KMS-11 (cell line): ENCODE results near the gene NKIRAS2.
A peak's percentile ranks its signal among the peaks of the same experiment; 100 is the strongest.

ENCODE experiments used
- H2AFZ ChIP-seq: fragments of 200-600 bp; sonication (generic); 2 replicates; pipeline ENCODE4 v1.6.1; 2016; ENCODE audit warnings: antibody characterized with exemption, mixed run types, low read depth
- H3K27ac ChIP-seq: fragments of 200-600 bp; sonication (generic); 2 replicates; pipeline ENCODE4 v1.6.1; 2016; ENCODE audit warnings: mild to moderate bottlenecking, mixed run types
- H3K27me3 ChIP-seq: fragments of 200-600 bp; sonication (generic); 2 replicates; pipeline ENCODE4 v1.6.1; 2017; ENCODE audit warnings: mild to moderate bottlenecking, low read depth, mixed run types, moderate library complexity; ENCODE audit not compliant: insufficient read depth
- H3K36me3 ChIP-seq: fragments of 200-600 bp; sonication (generic); 2 replicates; pipeline ENCODE4 v1.6.1; 2017; ENCODE audit warnings: mild to moderate bottlenecking, mixed run types; ENCODE audit not compliant: insufficient read depth
- H3K4me1 ChIP-seq: fragments of 200-600 bp; sonication (generic); 2 replicates; pipeline ENCODE4 v1.6.1; 2016; ENCODE audit warnings: mild to moderate bottlenecking, low read depth, mixed run types; ENCODE audit not compliant: poor library complexity, severe bottlenecking
- H3K4me2 ChIP-seq: fragments of 200-600 bp; sonication (generic); 2 replicates; pipeline ENCODE4 v1.7.0; 2016; ENCODE audit warnings: mild to moderate bottlenecking, mixed run types
- H3K4me3 ChIP-seq: fragments of 200-600 bp; sonication (generic); IDR thresholded peaks from 2 replicates; pipeline ENCODE4 v1.6.1; 2017; ENCODE audit warnings: low read depth, low read length, mixed read lengths; ENCODE audit not compliant: insufficient read depth
- H3K79me2 ChIP-seq: fragments of 200-600 bp; sonication (generic); 2 replicates; pipeline ENCODE4 v1.6.1; 2016; ENCODE audit warnings: low read depth, mixed run types; ENCODE audit not compliant: insufficient read depth
- H3K9ac ChIP-seq: fragments of 200-600 bp; sonication (generic); 2 replicates; pipeline ENCODE4 v1.6.1; 2016; ENCODE audit warnings: mild to moderate bottlenecking, mixed run types
- H4K20me1 ChIP-seq: fragments of 200-600 bp; sonication (generic); 2 replicates; pipeline ENCODE4 v1.6.1; 2016; ENCODE audit warnings: mild to moderate bottlenecking, mixed run types; ENCODE audit not compliant: insufficient read depth
- CTCF ChIP-seq: fragments of 200-600 bp; sonication (generic); conservative IDR thresholded peaks from 2 replicates; pipeline ENCODE4 v1.6.1; 2017; ENCODE audit warnings: low read depth, mild to moderate bottlenecking, antibody characterized with exemption, low read length, moderate library complexity, mixed read lengths

The NKIRAS2 gene

GRCh38 chr17:42016411-42016831 is 3.5 kb upstream of the NKIRAS2 start:
- H2AFZ ChIP-seq: peak overlapping the region; percentile 75; the same call in 1 of the 2 replicates
- no peaks in the 10 kb centered on the region for H3K36me3 ChIP-seq
- peak overlapping the region; percentile 87 for H3K9ac ChIP-seq
- H3K4me2 ChIP-seq: peak overlapping the region; percentile 89
- no peaks in the 10 kb centered on the region for H3K27me3 ChIP-seq
- H3K27ac ChIP-seq: peak overlapping the region; percentile 68
- H3K4me3 ChIP-seq: no peak overlapping the region
- H4K20me1 ChIP-seq: peaks cover 4% of the 10 kb centered on the region; the same call in 1 of the 2 replicates
- TF ChIP-seq CTCF: no peak
- peaks cover 72% of the 10 kb centered on the region for H3K79me2 ChIP-seq
- peaks cover 47% of the 10 kb centered on the region for H3K4me1 ChIP-seq

DNA sequence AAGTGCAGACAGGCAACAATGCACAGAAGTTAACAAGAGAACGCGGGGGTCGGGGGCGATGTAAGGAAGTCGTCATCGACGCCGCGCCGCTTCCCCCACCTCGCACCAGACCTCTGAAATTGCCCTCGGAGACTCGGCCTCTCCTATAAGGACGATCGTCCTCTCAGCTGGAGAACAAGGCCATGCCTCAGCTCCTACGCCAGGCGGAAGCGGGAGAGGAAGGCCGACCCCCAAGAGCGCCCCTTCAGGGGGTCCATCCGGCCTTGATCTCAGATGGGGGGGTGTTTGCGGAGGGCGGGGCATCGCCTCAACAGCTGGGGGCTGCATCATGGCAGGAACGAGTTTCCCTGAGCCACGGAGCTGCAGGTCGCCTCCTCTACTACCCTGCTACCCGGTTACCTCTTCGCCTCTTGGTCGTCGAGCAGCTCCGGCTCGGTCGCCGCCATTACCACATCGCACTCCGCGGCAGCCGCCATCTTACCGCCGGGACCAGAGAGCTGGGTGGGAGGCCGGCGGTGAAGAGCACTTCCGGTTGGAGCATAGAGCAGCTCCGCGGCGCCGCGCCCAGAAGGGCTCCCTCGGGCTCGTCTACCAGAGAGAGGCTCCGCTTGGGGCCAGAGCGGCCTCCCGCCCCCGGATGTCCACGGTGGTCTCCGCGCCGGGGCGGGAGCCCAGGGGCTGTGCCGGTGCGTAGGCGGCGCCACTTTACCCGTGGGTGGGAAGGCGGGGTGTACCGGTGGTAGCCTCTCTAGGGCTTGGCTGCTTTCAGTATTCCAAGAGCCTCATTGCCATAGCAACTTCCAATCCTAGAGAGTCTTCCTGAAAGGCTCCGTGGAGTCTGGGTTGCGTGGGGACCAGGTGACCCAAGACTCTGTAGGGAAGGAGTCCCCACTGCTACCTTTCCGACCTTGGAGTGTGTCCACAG is 2.7 kb upstream of the NKIRAS2 start, which contains the start of gene DNAJC7:
TSS of gene DNAJC7 (minus strand) at position 499 of the 925 bp plus-strand sequence. CDS start at position 476, 23 bp downstream.
- H4K20me1 ChIP-seq: no peaks in the 10 kb centered on the region
- no peaks in the 10 kb centered on the region for H3K36me3 ChIP-seq
- H3K9ac ChIP-seq: peak within 1 kb of the TSS; percentile 87
- peak within 1 kb of the TSS; percentile 75 for H2AFZ ChIP-seq
- no peak for TF ChIP-seq CTCF
- H3K27me3 ChIP-seq: no peaks in the 10 kb centered on the region
- H3K79me2 ChIP-seq: peaks cover 64% of the 10 kb centered on the region
- H3K27ac ChIP-seq: peak within 1 kb of the TSS; percentile 68
- peaks cover 48% of the 10 kb centered on the region for H3K4me1 ChIP-seq
- H3K4me2 ChIP-seq: peak within 1 kb of the TSS; percentile 89
- peak within 1 kb of the TSS; percentile 64 for H3K4me3 ChIP-seq

- Histone ChIP-seq H3K27ac (peak overlapping the region; percentile 68; the same call in 1 of the 2 replicates), H3K4me2 (peak overlapping the region; percentile 89), H2AFZ (peak overlapping the region; percentile 75), H3K79me2 (peaks cover 57% of the 10 kb centered on the region), H3K27me3 (no peaks in the 10 kb centered on the region), H3K36me3 (no peaks in the 10 kb centered on the region), H4K20me1 (no peaks in the 10 kb centered on the region), H3K9ac (peak overlapping the region; percentile 87), H3K4me1 (peaks cover 48% of the 10 kb centered on the region), H3K4me3 (peak overlapping the region; percentile 64)
- no peak; the same call in 1 of the 2 replicates for TF ChIP-seq CTCF
Measured at GRCh38 chr17:42017866-42018200, 2.1 kb upstream of the NKIRAS2 start.

- Histone ChIP-seq H3K4me3 (no peak overlapping the region), H3K4me1 (peaks cover 48% of the 10 kb centered on the region), H2AFZ (peak overlapping the region; percentile 75), H3K27ac (no peak overlapping the region), H3K36me3 (no peaks in the 10 kb centered on the region), H4K20me1 (no peaks in the 10 kb centered on the region), H3K27me3 (no peaks in the 10 kb centered on the region), H3K79me2 (peaks cover 52% of the 10 kb centered on the region), H3K9ac (no peak overlapping the region; the same call in 1 of the 2 replicates), H3K4me2 (peak overlapping the region; percentile 89)
- TF ChIP-seq CTCF: no peak
Measured at GRCh38 chr17:42018339-42018738, 1.6 kb upstream of the NKIRAS2 start.
